ENCODE measurements around the gene SOHLH2. TPM values are rescaled to one million over a fixed set of nuclear protein-coding genes. Genes with fewer than 3 reads are reported as not detected.

Gene SOHLH2
- total RNA-seq, 1 experiment from 2014 or later = 5.8 TPM

- TF ChIP-seq ZNF532 (CRISPR knock-in tag; IDR thresholded peaks at IDR 0.05; ENCODE audit: borderline replicate concordance) (no peak), ATF1 (CRISPR knock-in tag; IDR thresholded peaks at IDR 0.05) (no peak), ATF3 (CRISPR knock-in tag; conservative IDR thresholded peaks at IDR 0.05) (no peak), ZNF219 (CRISPR knock-in tag; IDR thresholded peaks at IDR 0.05; ENCODE audit: borderline replicate concordance) (no peak), ZNF317 (CRISPR knock-in tag; IDR thresholded peaks at IDR 0.05; ENCODE audit: borderline replicate concordance, low read depth) (no peak), GTF2I (CRISPR knock-in tag; conservative IDR thresholded peaks at IDR 0.05) (no peak), IRF2 (CRISPR knock-in tag; IDR thresholded peaks at IDR 0.05; ENCODE audit: borderline replicate concordance, low read depth) (no peak)
Measured at GRCh38 chr13:36217456-36217855, 3.1 kb upstream of the SOHLH2 start (continued).

- Mint-ChIP-seq H3K36me3 (peaks cover 13% of the 10 kb centered on the region), H3K9me3 (peaks cover 20% of the 10 kb centered on the region), H3K4me1 (peaks cover 30% of the 10 kb centered on the region), H3K27ac (no peak overlapping the region), H3K4me3 (no peak overlapping the region), H3K27me3 (ENCODE audit: low read depth) (peaks cover 2% of the 10 kb centered on the region; the same call in 1 of the 2 replicates)
- no peak for TF ChIP-seq ZNF232 (CRISPR knock-in tag; IDR thresholded peaks at IDR 0.05)
- no peak for TF ChIP-seq STAT6 (CRISPR knock-in tag; conservative IDR thresholded peaks at IDR 0.05; ENCODE audit: low read depth)
- no peak for TF ChIP-seq ELF4 (CRISPR knock-in tag; IDR thresholded peaks at IDR 0.05; ENCODE audit: low read depth)
- no peak for TF ChIP-seq NFE2L1 (CRISPR knock-in tag; IDR thresholded peaks at IDR 0.05)
- TF ChIP-seq E2F4 (CRISPR knock-in tag; IDR thresholded peaks at IDR 0.05; ENCODE audit: borderline replicate concordance, low read depth) = no peak
- TF ChIP-seq CTCF (IDR thresholded peaks at IDR 0.05) = no peak
- no peak for TF ChIP-seq ZMAT4 (CRISPR knock-in tag; IDR thresholded peaks at IDR 0.05)
- TF ChIP-seq GTF2I (CRISPR knock-in tag; conservative IDR thresholded peaks at IDR 0.05) = no peak
- TF ChIP-seq IRF2 (CRISPR knock-in tag; IDR thresholded peaks at IDR 0.05; ENCODE audit: borderline replicate concordance, low read depth) = no peak
- no peak for DNase-seq (ENCODE audit: low spot score)
- ChIA-PET POLR2A (no interaction called here), CTCF (no interaction called here)
- ATAC-seq = no peak
Measured at GRCh38 chr13:36212789-36213188, 1.6 kb downstream of the SOHLH2 start.

Data from WTC11 (cell line).